GM18519 (cell line): ENCODE data around the gene DYNLT4.

Source experiments
- ATAC-seq: cut with Tn5 transposase; IDR thresholded peaks from one replicate; pipeline ENCODE4 v1.9.1; 2021; ENCODE audit warnings: mild to moderate bottlenecking, moderate library complexity; ENCODE audit not compliant: unreplicated experiment, low FRiP score

Gene DYNLT4

GRCh38 chr1:44792736-44793502 is 14.2 kb downstream of the DYNLT4 start:
- ATAC-seq, result no peak

- no peak for ATAC-seq
Observed at GRCh38 chr1:44790968-44791801, 16.0 kb downstream of the DYNLT4 start.

- no peak for ATAC-seq
Observed at GRCh38 chr1:44788120-44788860, 18.9 kb downstream of the DYNLT4 start, which contains the start of gene BEST4. Gene BEST4, minus strand, starts transcription at chr1:44788170. Its CDS starts 465 bp downstream, at chr1:44787705.

GRCh38 chr1:44787506-44787905 is 19.6 kb downstream of the DYNLT4 start:
- ATAC-seq, result no peak

- no peak for ATAC-seq
Observed at GRCh38 chr1:44786841-44787426, 20.2 kb downstream of the DYNLT4 start.

GRCh38 chr1:44786138-44786840 is 20.9 kb downstream of the DYNLT4 start:
- no peak for ATAC-seq

GRCh38 chr1:44785501-44786137 is 21.5 kb downstream of the DYNLT4 start:
- ATAC-seq, result no peak

- ATAC-seq, result no peak
Observed at GRCh38 chr1:44785029-44785380, 22.1 kb downstream of the DYNLT4 start.

GRCh38 chr1:44784094-44785028 is 22.8 kb downstream of the DYNLT4 start:
- ATAC-seq, result no peak

GRCh38 chr1:44783697-44784093 is 23.5 kb downstream of the DYNLT4 start:
- no peak for ATAC-seq

GRCh38 chr1:44780583-44781121 is 26.5 kb downstream of the DYNLT4 start:
- no peak for ATAC-seq

GRCh38 chr1:44778705-44779576 is 28.2 kb downstream of the DYNLT4 start:
- ATAC-seq, result no peak

- no peak for ATAC-seq
Observed at GRCh38 chr1:44777969-44778635, 29.0 kb downstream of the DYNLT4 start.

- ATAC-seq, result no peak
Observed at GRCh38 chr1:44777547-44777946, 29.6 kb downstream of the DYNLT4 start.

GRCh38 chr1:44776730-44777068 is 30.5 kb downstream of the DYNLT4 start:
- ATAC-seq, result no peak

- ATAC-seq, result no peak
Observed at GRCh38 chr1:44775930-44776729, 31.0 kb downstream of the DYNLT4 start.
